HG03064 (cell line): ENCODE measurements around the gene REST.
"Not testable (repeated sequence)": the region's sequence is repeated elsewhere in the genome, so short reads cannot be mapped to it uniquely, and the experiment has no call there.

Experiments
- ATAC-seq: cut with Tn5 transposase; IDR thresholded peaks from one replicate; pipeline ENCODE4 v1.9.1; 2021; ENCODE audit warnings: low read depth; ENCODE audit not compliant: unreplicated experiment

REST gene, protein sequence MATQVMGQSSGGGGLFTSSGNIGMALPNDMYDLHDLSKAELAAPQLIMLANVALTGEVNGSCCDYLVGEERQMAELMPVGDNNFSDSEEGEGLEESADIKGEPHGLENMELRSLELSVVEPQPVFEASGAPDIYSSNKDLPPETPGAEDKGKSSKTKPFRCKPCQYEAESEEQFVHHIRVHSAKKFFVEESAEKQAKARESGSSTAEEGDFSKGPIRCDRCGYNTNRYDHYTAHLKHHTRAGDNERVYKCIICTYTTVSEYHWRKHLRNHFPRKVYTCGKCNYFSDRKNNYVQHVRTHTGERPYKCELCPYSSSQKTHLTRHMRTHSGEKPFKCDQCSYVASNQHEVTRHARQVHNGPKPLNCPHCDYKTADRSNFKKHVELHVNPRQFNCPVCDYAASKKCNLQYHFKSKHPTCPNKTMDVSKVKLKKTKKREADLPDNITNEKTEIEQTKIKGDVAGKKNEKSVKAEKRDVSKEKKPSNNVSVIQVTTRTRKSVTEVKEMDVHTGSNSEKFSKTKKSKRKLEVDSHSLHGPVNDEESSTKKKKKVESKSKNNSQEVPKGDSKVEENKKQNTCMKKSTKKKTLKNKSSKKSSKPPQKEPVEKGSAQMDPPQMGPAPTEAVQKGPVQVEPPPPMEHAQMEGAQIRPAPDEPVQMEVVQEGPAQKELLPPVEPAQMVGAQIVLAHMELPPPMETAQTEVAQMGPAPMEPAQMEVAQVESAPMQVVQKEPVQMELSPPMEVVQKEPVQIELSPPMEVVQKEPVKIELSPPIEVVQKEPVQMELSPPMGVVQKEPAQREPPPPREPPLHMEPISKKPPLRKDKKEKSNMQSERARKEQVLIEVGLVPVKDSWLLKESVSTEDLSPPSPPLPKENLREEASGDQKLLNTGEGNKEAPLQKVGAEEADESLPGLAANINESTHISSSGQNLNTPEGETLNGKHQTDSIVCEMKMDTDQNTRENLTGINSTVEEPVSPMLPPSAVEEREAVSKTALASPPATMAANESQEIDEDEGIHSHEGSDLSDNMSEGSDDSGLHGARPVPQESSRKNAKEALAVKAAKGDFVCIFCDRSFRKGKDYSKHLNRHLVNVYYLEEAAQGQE

DNA sequence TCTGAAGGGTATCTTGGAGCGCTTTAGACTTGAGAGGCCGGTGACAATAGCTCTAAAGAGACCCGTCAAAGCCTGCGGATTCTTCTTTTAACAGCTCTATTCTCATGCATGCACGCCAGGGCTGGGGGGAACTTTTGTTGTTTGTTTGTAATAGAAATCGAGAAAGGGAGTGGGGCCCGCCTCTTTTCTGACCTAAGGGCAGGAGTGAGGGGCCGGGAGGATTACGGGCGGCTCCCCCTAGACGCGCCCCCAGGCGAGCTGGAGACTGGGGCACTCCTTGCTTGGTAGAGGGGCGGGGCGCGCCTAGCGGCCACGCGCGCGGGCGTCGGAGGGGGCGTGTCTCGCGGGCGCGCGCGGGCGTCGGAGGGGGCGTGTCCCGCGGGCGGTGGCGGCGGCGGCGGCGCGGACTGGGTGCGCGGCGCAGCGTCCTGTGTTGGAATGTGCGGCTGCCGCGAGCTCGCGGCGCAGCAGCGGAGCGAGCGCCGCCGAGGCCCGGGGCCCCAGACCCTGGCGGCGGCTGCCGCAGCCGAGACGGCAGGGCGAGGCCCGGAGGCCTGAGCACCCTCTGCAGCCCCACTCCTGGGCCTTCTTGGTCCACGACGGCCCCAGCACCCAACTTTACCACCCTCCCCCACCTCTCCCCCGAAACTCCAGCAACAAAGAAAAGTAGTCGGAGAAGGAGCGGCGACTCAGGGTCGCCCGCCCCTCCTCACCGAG lies at the start of gene REST:
Gene REST, plus strand, starts transcription at position 412 of the 717 bp plus-strand sequence. CDS start 2,739 bp downstream, outside the sequence.
- ATAC-seq = peak; percentile 51

GRCh38 chr4:56859841-56860240 lies 47.9 kb upstream of the REST start:
- peak; percentile 76 for ATAC-seq

DNA sequence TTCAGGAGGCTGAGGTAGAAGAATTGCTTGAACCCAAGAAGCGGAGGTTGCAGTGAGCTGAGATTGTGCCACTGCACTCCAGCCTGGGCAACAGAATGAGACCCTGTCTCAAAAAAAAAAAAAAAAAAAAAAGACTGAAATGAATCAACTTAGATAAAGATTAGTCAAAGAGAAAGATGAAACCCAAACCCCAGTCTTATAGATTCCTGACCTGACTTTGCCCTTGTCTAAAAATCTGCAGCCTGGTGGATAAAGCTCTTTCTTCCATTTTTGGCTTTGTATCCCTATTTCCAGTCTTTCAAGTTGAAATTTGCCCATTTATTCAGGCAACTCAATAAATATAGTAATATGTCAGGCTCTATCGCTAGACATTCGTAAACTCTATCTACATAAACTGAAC lies 46.9 kb upstream of the REST start:
- ATAC-seq = no peak

GRCh38 chr4:56861360-56861759 lies 46.3 kb upstream of the REST start:
- ATAC-seq = no peak

GRCh38 chr4:56863441-56864139 lies 44.1 kb upstream of the REST start:
- ATAC-seq = no peak

- ATAC-seq = no peak
Measured at GRCh38 chr4:56870946-56871345, 36.8 kb upstream of the REST start.

DNA sequence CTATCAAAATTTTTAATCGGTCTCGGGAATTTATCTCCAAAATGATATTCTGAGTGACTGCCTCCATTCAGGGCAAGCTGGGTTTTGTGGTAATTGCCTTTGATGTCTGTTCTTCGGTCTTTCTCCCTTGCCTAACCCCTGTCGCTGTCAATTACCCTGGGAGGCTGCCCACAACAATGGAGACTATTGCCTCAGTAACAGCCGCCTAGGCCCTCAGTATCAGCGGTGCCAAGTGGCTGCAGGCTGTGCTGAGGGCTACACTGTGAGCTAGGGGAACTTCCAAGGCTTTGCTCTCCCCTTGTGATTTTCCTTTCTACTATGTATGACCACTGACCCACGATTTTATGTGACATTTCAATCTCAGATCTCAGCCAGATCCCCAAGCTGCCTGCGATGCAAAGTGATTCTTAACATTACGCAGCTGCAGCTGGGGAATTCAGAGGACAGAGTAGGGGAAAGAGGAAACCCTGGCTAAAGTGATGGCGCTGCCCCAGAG lies 36.3 kb upstream of the REST start:
- no peak for ATAC-seq

DNA sequence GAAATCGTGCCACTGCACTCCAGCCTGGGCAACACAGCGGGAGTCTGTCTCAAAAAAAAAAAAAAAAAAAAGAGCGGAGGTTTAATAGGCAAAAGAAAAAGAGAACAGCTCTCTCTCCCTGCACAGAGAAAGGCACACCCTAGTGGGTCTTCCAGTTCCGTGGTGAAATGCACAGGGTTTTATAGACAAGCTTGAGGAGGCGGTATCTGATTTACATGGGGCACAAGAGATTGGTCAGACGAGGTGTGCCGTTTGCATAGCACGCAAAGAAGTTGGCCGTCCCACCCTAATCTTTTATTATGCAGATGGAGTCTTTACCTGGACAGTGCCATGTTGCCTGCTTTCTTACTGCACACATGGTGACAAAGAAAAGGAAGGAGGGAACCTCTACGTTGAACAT lies 33.5 kb upstream of the REST start:
- ATAC-seq = no peak

GRCh38 chr4:56874923-56875322 lies 32.8 kb upstream of the REST start:
- ATAC-seq = no peak

DNA sequence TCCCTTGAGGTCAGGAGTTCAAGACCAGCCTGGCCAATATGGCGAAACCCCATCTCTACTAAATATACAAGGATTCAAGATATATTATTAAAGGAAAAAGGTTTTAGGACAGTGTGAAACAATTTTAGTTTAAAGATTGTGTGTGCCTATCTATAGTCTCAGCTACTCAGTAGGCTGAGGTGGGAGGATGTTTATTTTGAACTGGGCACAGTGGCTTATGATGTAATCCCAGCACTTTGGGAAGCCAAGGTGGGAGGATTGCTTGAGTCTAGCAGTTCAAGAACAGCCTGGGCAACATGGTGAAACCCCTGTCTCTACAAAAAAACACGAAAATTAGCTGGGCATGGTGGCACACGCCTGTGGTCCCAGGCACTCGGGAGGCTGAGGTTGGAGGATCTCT lies 31.4 kb upstream of the REST start:
- no peak for ATAC-seq

- no peak for ATAC-seq
Measured at GRCh38 chr4:56879996-56880395, 27.7 kb upstream of the REST start.

- no peak for ATAC-seq
Measured at GRCh38 chr4:56880572-56880971, 27.1 kb upstream of the REST start.

- not testable (repeated sequence) for ATAC-seq
Measured at GRCh38 chr4:56884511-56884910, 23.2 kb upstream of the REST start.

DNA sequence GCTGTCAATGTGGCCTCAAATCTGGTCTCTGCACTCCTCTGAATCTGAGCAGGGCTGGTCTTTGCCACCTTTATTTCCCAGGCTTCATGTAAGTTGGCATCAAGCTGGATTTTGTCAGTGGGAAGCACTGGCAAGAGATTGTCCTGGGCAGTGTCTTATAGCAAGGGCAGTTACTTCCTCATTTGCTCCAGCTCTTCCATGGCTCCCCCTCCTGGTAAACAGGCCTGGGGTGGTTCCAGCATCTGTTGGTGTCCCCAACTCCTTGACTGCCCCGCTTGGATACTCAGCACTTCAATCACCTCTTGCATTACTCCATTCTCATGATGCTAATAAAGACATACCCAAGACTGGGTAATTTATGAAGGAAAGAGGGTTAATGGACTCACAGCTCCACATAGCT lies 15.0 kb upstream of the REST start:
- ATAC-seq = no peak

DNA sequence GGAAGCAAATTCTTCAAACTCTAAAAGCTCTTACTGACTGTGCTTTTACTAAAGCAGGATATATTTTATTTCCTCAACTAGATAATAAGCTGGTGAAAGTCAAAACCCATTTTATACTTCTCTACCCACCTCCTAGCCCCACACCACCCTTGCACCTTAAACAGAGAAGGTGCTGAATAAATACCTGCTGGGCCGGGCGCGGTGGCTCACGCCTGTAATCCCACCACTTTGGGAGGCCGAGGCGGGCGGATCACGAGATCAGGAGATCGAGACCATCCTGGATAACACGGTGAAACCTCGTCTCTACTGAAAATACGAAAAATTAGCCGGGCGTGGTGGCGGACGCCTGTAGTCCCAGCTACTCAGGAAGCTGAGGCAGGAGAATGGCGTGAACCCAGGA lies 9.9 kb upstream of the REST start:
- not testable (repeated sequence) for ATAC-seq

DNA sequence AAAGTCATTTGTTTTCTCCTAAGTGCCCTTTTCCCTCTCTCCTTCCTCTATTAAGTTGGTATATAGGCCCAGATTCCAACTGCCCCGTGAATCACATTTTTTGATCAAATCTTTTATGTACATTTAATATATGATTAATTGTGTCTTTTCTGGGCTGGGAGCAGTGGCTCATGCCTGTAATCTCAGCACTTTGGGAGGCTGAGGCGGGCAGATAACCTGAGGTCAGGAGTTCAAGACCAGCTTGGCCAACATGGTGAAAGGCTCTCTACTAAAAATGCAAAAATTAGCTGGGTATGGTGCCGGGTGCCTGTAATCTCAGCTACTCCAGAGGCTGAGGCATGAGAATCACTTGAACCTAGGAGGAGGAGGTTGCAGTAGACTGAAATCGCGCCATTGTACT lies 7.5 kb upstream of the REST start:
- ATAC-seq = not testable (repeated sequence)

DNA sequence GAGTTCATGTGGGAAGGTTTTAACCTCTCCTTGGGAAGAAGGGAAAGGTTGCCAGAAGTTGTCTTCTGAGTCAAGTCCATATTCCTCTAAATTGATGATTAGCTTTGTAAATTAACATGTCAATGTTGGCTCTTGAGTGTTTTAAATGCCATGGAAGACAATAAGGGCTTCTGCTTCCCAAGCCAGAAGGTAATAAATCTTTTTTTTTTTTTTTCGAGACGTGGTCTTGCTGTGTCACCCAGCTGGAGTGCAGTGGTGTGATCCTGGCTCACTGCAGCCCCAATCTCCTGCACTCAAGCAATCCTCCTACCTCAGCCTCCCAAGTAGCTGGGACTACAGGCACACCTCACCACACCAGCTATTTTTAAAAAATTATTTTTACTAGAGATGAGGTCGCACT lies 5.0 kb upstream of the REST start:
- no peak for ATAC-seq

DNA sequence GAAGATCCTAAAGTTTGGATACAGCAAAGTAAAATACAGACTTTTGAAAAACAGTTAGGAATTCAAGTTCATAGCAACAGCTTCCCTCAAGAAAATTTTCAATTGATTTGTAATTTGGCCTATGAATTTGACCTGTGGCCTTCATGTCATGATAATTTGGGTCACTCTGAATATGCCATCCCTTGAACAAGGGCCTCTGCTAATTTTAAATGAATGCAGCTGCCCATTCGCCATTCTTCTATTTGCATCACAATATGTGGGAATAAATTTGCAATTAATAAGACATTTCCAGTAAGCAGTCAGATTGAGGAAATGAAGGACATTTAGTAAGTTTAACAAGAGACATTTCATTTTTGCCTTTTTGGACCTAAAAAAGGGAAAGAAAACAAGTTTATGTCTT lies 1.9 kb upstream of the REST start:
- no peak for ATAC-seq

GRCh38 chr4:56906489-56907393 lies 959 bp upstream of the REST start:
- ATAC-seq = no peak
